GM21723 (cell line): ENCODE results near the gene TOR1B.
"Not testable (repeated sequence)": the region's sequence is repeated elsewhere in the genome, so short reads cannot be mapped to it uniquely, and the experiment has no call there.

Experiments used
- ATAC-seq: cut with Tn5 transposase; IDR thresholded peaks from one replicate; pipeline ENCODE4 v1.9.1; 2021; ENCODE audit warnings: mild to moderate bottlenecking, moderate library complexity; ENCODE audit not compliant: unreplicated experiment

TOR1B gene

GRCh38 chr9:129802833-129803675, at the start of gene TOR1B:
TSS of gene TOR1B (plus strand) at chr9:129803184. CDS start at chr9:129803213, 29 bp downstream.
- peak; percentile 92 for ATAC-seq

- no peak for ATAC-seq
Observed at GRCh38 chr9:129755151-129755550, 47.8 kb upstream of the TOR1B start.

- no peak for ATAC-seq
Observed at GRCh38 chr9:129756191-129756590, 46.8 kb upstream of the TOR1B start.

GRCh38 chr9:129757045-129757444, 45.9 kb upstream of the TOR1B start:
- ATAC-seq: no peak

- no peak for ATAC-seq
Observed at GRCh38 chr9:129759319-129759718, 43.7 kb upstream of the TOR1B start.

GRCh38 chr9:129759804-129760502, 43.0 kb upstream of the TOR1B start:
- ATAC-seq: no peak

GRCh38 chr9:129760784-129761183, 42.2 kb upstream of the TOR1B start:
- ATAC-seq: not testable (repeated sequence)

GRCh38 chr9:129761293-129761900, 41.6 kb upstream of the TOR1B start:
- ATAC-seq: no peak

GRCh38 chr9:129761901-129762369, 41.0 kb upstream of the TOR1B start:
- ATAC-seq: no peak

- ATAC-seq: not testable (repeated sequence)
Observed at GRCh38 chr9:129762370-129762984, 40.5 kb upstream of the TOR1B start.

GRCh38 chr9:129762985-129763926, 39.7 kb upstream of the TOR1B start:
- ATAC-seq: no peak

- no peak for ATAC-seq
Observed at GRCh38 chr9:129765764-129766317, 37.1 kb upstream of the TOR1B start.

GRCh38 chr9:129768486-129768885, 34.5 kb upstream of the TOR1B start:
- no peak for ATAC-seq

- no peak for ATAC-seq
Observed at GRCh38 chr9:129769669-129770068, 33.3 kb upstream of the TOR1B start.

- ATAC-seq: no peak
Observed at GRCh38 chr9:129770741-129771140, 32.2 kb upstream of the TOR1B start.

- no peak for ATAC-seq
Observed at GRCh38 chr9:129773262-129774048, 29.5 kb upstream of the TOR1B start.

GRCh38 chr9:129774791-129775447, 28.1 kb upstream of the TOR1B start:
- no peak for ATAC-seq

- no peak for ATAC-seq
Observed at GRCh38 chr9:129775448-129775798, 27.6 kb upstream of the TOR1B start.
